Inflammatory macrophage treated with lipopolysaccharide for 4 hours (primary cell): ENCODE results near the gene NEUROD4.
A peak's percentile ranks its signal among the peaks of the same experiment; 100 is the strongest.

Experiments used
- DNase-seq: peaks from one replicate; pipeline ENCODE4 v3.0.0-alpha.2; 2020

Gene NEUROD4

DNA sequence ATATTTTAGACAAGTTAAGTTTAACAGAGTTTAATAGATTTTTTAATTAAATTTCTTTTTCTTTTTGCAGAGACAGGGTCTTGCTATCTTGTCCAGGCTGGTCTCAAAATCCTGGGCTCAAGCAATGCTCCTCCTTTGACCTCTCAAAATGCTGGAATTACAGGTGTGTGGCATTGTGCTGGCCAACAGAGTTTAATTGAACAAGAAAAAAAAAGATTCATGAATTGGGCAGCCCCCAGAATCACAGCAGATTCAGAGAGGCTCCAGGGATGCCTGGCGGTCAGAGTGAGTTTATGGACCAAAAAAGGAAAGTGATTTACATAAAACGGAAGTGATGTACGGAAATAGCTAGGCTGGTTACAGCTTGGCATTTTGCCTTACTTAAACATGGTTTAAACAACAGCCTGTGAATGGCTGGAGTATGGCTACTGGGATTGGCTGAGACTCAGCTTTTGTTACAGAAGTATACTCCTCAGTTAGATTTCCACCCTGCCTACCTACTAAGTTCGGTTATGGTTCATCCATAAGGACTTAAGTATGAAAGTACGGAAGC lies 20.7 kb upstream of the NEUROD4 start:
- DNase-seq = peak; percentile 25

DNA sequence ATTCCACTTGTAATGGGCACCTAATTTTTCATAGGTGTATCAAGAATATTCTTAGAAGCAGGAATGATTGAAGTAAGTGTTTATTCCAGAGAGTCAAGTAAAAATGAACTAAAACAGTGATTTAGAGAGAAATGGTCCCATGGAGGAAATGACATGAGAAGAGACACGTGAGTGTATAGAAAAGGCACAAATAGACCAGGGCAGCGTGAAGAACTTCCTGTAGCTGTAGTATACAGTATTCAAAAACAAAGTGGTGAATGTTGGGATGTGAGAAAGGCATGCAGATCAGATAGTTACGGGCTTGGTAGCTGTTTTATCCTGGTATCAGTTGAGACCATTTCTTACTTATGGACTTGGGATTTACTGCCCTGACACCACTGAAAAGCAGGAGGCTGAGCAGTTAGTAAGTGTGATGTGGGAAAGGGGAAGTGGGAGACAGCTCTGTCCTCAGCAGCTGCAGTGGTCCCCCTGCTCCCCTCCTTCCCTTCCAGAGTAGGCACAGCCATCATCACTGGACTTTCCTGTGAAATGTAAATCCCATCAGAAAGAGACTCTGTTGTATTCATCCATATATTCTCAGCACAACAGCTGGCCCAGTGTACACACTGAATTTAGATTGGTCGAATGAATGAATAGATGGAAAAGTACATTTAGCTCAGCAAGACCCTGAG lies 18.4 kb upstream of the NEUROD4 start:
- no peak for DNase-seq

GRCh38 chr12:55002355-55002754 lies 17.4 kb upstream of the NEUROD4 start:
- DNase-seq = no peak

DNA sequence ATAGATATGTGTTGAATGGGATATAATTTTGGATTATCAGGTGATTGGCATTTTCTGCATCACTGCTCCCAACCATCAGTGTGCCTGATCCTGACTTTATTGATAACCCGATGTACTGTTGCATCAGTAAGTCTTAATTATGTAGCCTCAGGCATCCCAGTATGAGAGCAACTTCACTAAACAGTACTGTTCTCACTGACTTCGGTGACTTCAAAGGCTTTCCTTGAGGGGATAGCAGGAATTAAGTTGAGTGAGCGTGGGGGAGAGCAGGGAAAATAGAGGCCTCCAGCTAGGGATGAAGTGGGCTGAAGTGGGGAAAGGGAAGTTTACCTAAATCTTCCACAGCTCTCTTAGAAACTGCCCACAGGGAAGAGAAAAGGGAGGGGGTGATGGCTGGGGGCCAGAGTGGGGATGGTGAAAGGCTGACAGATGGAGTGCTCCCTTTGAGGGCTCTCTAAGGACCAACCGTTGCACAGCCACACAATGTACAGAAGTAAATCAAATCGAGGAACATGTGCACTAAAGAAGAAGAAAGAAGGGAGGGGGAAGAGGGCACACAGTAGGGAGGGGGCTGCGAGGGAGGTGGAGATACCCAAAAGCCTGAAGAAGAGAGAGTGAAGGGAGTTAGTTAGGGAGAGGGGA lies 10.7 kb upstream of the NEUROD4 start:
- DNase-seq = no peak

- no peak for DNase-seq
These were observed 2.3 kb upstream of the NEUROD4 start for GRCh38 chr12:55017416-55017925.

- DNase-seq = no peak
These were observed 4.8 kb downstream of the NEUROD4 start for GRCh38 chr12:55024575-55024974.

- DNase-seq = no peak
These were observed 5.7 kb downstream of the NEUROD4 start for GRCh38 chr12:55025508-55025907.

GRCh38 chr12:55034218-55034617 lies 14.4 kb downstream of the NEUROD4 start:
- no peak for DNase-seq

DNA sequence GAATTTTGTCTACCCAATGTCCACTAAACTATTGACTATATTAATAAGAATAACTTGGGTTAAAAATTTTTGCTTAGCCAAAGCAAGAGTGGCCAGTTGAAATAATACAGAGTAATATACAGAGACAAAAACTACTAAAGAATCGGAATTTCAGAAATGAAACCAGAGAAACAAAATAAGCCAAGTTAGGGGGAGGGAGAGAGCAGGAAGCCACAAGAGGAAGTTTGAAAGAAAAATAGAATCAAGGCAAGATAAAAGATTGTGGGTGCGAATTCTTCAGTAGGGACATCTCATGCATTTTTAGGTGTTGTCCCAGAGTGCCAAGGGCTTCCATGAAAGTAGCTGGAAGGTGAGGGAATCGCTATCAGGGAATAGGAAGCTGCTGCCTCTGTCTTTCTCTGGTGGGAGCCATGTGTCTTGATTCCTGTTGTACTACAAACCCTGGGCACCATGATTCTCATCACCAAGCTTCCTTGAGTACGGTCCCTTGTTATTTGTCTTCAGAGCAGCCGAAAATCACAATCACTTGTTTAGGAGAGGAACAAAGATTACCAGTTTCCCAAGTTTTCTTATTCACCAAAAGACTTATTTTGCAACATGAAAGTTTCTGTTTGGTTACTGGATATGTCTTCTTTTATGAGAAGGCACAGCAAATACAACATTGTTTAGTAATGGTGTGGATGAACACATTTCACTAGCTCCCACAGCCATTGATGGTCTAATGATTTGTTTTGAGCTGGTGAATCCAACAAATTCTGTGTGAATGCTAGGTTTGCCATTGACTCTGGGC lies 16.7 kb downstream of the NEUROD4 start:
- DNase-seq = peak; percentile 65

DNA sequence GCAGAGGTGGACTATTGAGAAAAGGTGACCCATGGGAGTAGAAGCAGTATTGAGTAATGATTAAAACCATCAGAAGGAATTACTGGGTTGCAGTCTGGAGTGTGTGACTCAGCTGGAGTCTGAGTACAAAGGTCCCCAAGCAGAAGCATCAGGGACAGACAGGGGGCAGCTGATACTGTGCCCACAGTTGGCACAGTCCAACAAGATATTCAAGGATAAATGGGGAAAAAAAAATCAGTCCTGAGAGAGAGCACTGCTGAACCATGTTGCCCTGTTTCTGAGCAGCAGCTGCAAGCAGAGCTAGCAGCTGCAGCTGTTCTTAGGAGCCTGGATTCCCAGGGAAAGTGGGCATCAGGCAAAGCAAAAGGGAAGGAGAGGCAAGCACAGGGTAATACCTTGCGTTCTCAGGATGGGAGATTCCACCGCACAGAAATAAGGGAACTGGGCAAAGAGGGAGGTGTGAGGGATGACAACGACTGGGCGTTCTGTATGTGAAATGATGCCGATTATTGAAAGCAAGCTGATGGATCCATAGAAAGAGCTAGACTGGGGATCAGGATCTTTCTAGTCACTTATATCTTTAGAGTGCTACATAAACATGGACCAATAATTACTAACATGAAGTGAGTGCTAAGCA lies 17.7 kb downstream of the NEUROD4 start:
- DNase-seq = peak; percentile 61

DNA sequence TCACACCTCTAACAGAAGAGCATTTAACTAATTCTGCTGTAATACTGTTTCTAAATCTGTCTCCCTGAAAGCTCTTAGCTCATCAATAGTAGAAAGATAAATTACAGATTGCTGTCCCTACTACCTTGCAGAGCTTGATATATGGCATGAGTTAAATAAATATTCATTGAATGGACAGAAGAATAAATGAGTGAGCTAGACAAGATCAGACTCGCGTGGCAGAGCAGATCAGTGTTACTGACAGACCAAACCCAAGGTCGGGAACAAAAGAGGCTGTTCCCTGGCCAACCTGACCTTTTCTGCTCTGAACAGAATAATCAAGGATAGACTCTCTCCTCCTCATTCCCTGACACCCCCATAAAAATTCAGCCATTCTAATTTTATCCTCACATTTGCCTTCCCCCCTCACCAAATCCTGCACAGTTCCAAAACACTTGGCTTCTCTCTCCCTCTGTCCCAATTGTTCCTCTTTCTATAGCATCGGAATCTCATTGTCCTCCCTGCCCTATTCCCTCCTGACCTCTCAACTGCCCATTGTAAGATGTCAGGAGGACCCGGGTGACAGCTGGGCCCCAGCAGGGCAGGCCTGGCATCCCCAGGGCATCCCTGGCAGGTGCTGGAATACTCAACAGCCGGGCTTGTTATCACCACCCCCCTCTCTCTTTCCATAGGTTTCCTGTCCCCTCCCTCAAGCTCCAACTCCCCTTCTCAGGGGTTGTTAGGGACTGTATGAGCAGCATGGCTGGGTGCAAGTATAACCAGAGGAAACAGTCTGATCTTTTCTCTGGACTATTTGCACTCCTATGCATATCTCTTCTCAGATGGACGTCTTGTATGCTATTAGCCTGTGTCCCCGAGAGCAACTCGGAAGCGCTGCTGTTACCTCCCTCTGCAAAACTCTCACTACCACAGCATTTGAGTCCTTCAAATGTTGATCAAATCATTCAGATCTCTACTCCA lies 19.9 kb downstream of the NEUROD4 start:
- no peak for DNase-seq

GRCh38 chr12:55041345-55042055 lies 21.7 kb downstream of the NEUROD4 start:
- peak; percentile 44 for DNase-seq

DNA sequence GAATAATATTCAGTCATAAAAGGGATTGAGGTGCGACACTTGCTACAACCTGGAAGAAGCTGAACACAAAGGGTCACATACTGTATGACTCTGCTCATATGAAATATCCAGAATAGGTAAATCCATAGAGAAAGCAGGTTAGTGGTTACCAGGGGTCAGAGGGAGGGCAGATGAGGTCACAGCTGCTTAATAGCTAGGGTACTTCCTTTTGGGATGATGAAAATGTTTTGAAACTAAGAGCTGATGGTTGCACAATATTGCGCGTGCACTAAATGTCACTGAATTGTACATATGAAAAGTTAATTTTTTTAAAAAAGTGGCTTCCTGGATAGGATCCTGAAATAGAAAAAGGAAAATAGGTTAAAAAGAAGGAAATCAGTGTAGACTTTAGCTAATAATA lies 23.8 kb downstream of the NEUROD4 start:
- DNase-seq = peak; percentile 93

GRCh38 chr12:55044135-55044534 lies 24.4 kb downstream of the NEUROD4 start:
- no peak for DNase-seq

- no peak for DNase-seq
These were observed 29.9 kb downstream of the NEUROD4 start for GRCh38 chr12:55049676-55050075.

DNA sequence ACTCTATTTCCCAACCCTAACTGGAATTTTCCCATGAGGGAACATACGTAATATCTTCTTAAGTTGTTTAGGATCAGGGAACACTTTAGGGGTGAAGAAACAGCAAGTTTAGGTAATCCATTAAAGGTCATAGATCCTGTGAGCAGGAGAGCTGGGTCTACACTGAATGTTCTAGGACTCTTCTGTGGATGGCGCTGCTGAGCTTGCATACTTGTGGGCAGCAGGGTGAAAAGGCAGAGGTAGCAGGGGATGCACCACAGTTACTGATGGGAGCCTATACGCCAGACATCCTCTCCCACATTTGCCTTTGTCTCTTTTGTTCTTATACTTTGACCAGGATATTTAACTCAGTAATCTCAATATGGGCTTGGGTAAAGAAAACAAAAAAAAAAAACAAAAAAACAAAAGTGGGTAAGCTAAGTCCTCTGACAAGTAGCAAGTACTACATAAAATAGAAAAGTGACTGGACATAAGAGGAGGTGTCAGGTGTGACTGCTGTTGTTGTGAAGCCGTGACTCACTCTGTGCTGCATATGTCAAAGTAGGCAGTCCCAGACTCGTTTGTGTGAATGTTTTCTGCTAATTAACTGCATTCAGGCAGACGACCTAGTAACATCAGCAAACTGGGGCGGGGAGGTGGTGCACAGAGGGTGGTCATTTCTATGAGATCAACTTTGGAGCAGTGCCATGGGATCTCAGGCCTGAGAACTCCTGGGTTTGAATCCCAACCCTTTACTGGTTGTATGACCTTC lies 31.6 kb downstream of the NEUROD4 start:
- DNase-seq = no peak

GRCh38 chr12:55057481-55057880 lies 37.7 kb downstream of the NEUROD4 start:
- no peak for DNase-seq

DNA sequence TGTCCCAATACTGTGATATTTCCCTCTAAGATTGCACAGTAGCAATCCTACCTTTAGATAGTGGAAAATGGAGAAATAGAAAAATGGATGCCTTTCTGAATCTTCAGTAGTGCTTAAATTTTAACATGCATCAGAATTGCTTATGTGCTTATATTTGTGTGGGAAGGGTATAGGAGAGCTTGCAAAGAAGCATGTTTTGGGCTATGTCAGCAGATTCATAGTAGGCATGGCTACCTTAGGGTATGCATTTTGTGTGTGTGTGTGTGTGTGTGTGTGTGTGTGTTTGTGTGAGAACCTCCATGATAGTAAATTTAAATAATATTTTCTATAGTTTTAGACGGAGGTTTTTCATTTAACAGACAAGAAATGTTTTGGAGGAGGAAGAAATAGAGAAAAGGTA lies 38.3 kb downstream of the NEUROD4 start:
- no peak for DNase-seq

DNA sequence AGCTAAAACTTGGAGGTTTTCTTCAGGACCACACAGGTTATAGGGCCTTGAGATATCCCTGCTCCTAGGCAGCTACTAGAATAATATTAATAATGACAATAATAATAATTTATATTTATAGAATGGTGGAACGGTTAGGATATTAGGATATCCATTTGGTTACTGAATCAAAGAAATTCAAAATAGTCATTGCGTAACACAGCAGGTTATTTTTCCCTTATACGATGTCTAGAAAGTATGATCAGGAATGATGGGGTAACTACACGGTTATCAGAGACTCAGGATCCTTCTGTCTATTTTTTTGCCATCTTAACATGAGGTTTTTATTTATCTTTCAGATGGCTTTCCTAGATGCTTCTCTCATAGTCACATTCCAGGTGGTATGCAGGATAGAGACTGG lies 39.0 kb downstream of the NEUROD4 start:
- DNase-seq = no peak

DNA sequence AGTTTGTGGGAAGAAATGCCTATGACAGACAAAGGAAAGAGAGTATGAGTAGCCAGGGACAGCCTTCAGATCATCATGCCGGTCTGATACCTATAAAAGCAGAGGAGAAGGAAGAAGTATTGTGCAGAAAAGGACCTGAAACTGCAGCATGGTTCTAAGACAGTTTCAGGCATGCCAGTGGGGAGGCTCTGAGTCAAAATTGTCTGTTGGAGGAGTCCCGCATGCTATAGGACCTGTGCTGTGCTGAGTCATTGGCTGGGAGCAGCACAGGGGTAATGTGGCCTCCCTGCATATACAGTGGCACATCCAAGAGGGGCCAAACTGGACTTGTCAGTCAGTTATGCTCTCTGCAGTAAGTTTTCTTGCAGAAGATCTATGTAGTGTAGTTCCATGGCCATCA lies 40.7 kb downstream of the NEUROD4 start:
- peak; percentile 27 for DNase-seq
